Fibroblast of lung (primary cell): ENCODE data around the gene ZCCHC14. TPM values are rescaled to one million over a fixed set of nuclear protein-coding genes. Genes with fewer than 3 reads are reported as not detected.

ENCODE experiments used
- DNase-seq, 2 donors: peaks; one replicate each; pipeline versions ENCODE4 v3.0.0 to v3.0.0-alpha.2; 2010; ENCODE audit warnings: low read depth in 2 of 2
- H2AFZ ChIP-seq: 2 replicates; pipeline ENCODE4 v1.5.1; 2012; ENCODE audit warnings: low read length, control low read depth, inconsistent platforms
- H3K27ac ChIP-seq: 2 replicates; pipeline ENCODE4 v1.5.1; 2011; ENCODE audit warnings: low read length, control low read depth; ENCODE audit not compliant: insufficient read depth
- H3K27me3 ChIP-seq: 2 replicates; pipeline ENCODE4 v1.5.1; 2011; ENCODE audit warnings: mild to moderate bottlenecking, low read length; ENCODE audit not compliant: control insufficient read depth, insufficient read depth
- H3K36me3 ChIP-seq: 2 replicates; pipeline ENCODE4 v1.5.1; 2011; ENCODE audit warnings: low read length; ENCODE audit not compliant: control insufficient read depth, insufficient read depth
- H3K4me1 ChIP-seq: 2 replicates; pipeline ENCODE4 v1.5.1; 2011; ENCODE audit warnings: low read length; ENCODE audit not compliant: control insufficient read depth, insufficient read depth; ENCODE audit errors: extremely low read depth
- H3K4me2 ChIP-seq: 2 replicates; pipeline ENCODE4 v1.5.1; 2011; ENCODE audit warnings: low read length, control low read depth; ENCODE audit not compliant: insufficient read depth; ENCODE audit errors: extremely low read depth
- H3K4me3 ChIP-seq, 4 experiments: fragments of 200-600 bp in 1 of 4; sonication (generic) in 1 of 4; replicated peaks in 1 of 4; 2 replicates each; pipeline ENCODE4 v1.5.1; 2011 to 2016; ENCODE audit warnings: low read length in 4 of 4, low read depth in 3 of 4, mild to moderate bottlenecking in 3 of 4, control low read depth in 2 of 4, inconsistent platforms in 1 of 4, mixed read lengths in 1 of 4; ENCODE audit not compliant: insufficient read depth in 1 of 4; ENCODE audit errors: control extremely low read depth in 1 of 4
- H3K79me2 ChIP-seq: 2 replicates; pipeline ENCODE4 v1.5.1; 2012; ENCODE audit warnings: mild to moderate bottlenecking, low read length, inconsistent platforms; ENCODE audit not compliant: control insufficient read depth, insufficient read depth
- H3K9ac ChIP-seq: 2 replicates; pipeline ENCODE4 v1.5.1; 2011; ENCODE audit warnings: mild to moderate bottlenecking, low read length, control low read depth; ENCODE audit not compliant: insufficient read depth
- H3K9me3 ChIP-seq: 2 replicates; pipeline ENCODE4 v1.5.1; 2012; ENCODE audit warnings: low read depth, low read length; ENCODE audit not compliant: control insufficient read depth, insufficient read depth
- H4K20me1 ChIP-seq: 2 replicates; pipeline ENCODE4 v1.5.1; 2011; ENCODE audit warnings: low read length; ENCODE audit not compliant: control insufficient read depth, insufficient read depth; ENCODE audit errors: extremely low read depth
- CTCF ChIP-seq, 2 donors: IDR thresholded peaks in 1 of 2; conservative IDR thresholded peaks in 1 of 2; 1 replicate in 1 of 2; 2 replicates in 1 of 2; pipeline ENCODE4 v1.5.1; 2011 to 2012; ENCODE audit warnings: low read length in 2 of 2, control low read depth in 1 of 2, inconsistent platforms in 1 of 2, low read depth in 1 of 2, mild to moderate bottlenecking in 1 of 2
- EZH2 ChIP-seq: IDR thresholded peaks from 2 replicates; pipeline ENCODE4 v1.5.1; 2012; ENCODE audit warnings: low read length, control low read depth, mild to moderate bottlenecking; ENCODE audit errors: missing control alignments
- polyA plus RNA-seq, 2 donors: library from polyadenylated mRNA; depleted of rRNA in 1 of 2; stranded (reverse) in 1 of 2; unstranded in 1 of 2; fragments of >200 nt; gene quantifications; 2 replicates each; pipeline ENCODE4 v1.2.1, GENCODE V29; 2011 to 2012; ENCODE audit warnings: missing spikeins in 1 of 2
- total RNA-seq: library from RNA; depleted of rRNA; stranded (reverse); fragments of >200 nt; gene quantifications from 2 replicates; pipeline ENCODE4 v1.2.1, GENCODE V29; 2014

The ZCCHC14 gene
- total and polyA plus RNA-seq, 2 donors (not counting 1 experiment from before 2014, with no cell fraction given) = 6.4 to 16.3 TPM

GRCh38 chr16:87384162-87384874 lies 108.5 kb downstream of the ZCCHC14 start:
- Histone ChIP-seq H3K4me1 (peaks cover 4% of the 10 kb centered on the region), H3K9ac (peak overlapping the region; percentile 71), H3K9me3 (no peaks in the 10 kb centered on the region), H3K79me2 (peaks cover 36% of the 10 kb centered on the region), H4K20me1 (no peaks in the 10 kb centered on the region), H3K36me3 (no peaks in the 10 kb centered on the region), H3K4me2 (peak overlapping the region; percentile 76), H3K4me3 (peak overlapping the region; percentile 51 to 70 (median 62)), H3K27me3 (no peaks in the 10 kb centered on the region), H2AFZ (peak overlapping the region; percentile 77), H3K27ac (peak overlapping the region; percentile 85)
- TF ChIP-seq EZH2 (no peak), CTCF (conservative IDR thresholded peaks at IDR 0.05 in 1 of 2, IDR thresholded peaks at IDR 0.05 in 1 of 2; ENCODE audit: low read depth in 1 of 2, low read length in 2 of 2) (no peak)
- DNase-seq = no peak

GRCh38 chr16:87383505-87384161 lies 109.2 kb downstream of the ZCCHC14 start, which contains the start of gene FBXO31:
TSS of gene FBXO31 (minus strand) at chr16:87383776. CDS start at chr16:87383744, 32 bp downstream.
- peak within 1 kb of the TSS; percentile 86 for H3K9ac ChIP-seq
- DNase-seq = peak; percentile 90 to 94
- peak within 1 kb of the TSS; percentile 75 to 77 (median 76) for H3K4me3 ChIP-seq
- peak within 1 kb of the TSS; percentile 85 for H3K27ac ChIP-seq
- no peaks in the 10 kb centered on the region for H3K36me3 ChIP-seq
- H3K79me2 ChIP-seq = peaks cover 41% of the 10 kb centered on the region
- H3K4me2 ChIP-seq = peak within 1 kb of the TSS; percentile 97
- no peaks in the 10 kb centered on the region for H3K27me3 ChIP-seq
- no peaks in the 10 kb centered on the region for H3K9me3 ChIP-seq
- H2AFZ ChIP-seq = peak within 1 kb of the TSS; percentile 77
- H3K4me1 ChIP-seq = peaks cover 4% of the 10 kb centered on the region
- no peaks in the 10 kb centered on the region for H4K20me1 ChIP-seq
- TF ChIP-seq CTCF (conservative IDR thresholded peaks at IDR 0.05 in 1 of 2, IDR thresholded peaks at IDR 0.05 in 1 of 2; ENCODE audit: low read depth in 1 of 2, low read length in 2 of 2) (no peak), EZH2 (no peak)

- Histone ChIP-seq H3K9ac (peak overlapping the region; percentile 86), H3K36me3 (no peaks in the 10 kb centered on the region), H3K4me3 (peak overlapping the region; percentile 75 to 77 (median 76)), H3K27me3 (no peaks in the 10 kb centered on the region), H3K4me2 (peak overlapping the region; percentile 97), H4K20me1 (no peaks in the 10 kb centered on the region), H3K27ac (peak overlapping the region; percentile 85), H2AFZ (no peak overlapping the region), H3K4me1 (peaks cover 2% of the 10 kb centered on the region), H3K79me2 (peaks cover 51% of the 10 kb centered on the region), H3K9me3 (no peaks in the 10 kb centered on the region)
- no peak for DNase-seq
- TF ChIP-seq CTCF (conservative IDR thresholded peaks at IDR 0.05 in 1 of 2, IDR thresholded peaks at IDR 0.05 in 1 of 2; ENCODE audit: low read depth in 1 of 2, low read length in 2 of 2) (no peak), EZH2 (no peak)
Measured at GRCh38 chr16:87382023-87382785, 110.6 kb downstream of the ZCCHC14 start.
